ENCODE measurements around the gene SIGLEC10.

DNA sequence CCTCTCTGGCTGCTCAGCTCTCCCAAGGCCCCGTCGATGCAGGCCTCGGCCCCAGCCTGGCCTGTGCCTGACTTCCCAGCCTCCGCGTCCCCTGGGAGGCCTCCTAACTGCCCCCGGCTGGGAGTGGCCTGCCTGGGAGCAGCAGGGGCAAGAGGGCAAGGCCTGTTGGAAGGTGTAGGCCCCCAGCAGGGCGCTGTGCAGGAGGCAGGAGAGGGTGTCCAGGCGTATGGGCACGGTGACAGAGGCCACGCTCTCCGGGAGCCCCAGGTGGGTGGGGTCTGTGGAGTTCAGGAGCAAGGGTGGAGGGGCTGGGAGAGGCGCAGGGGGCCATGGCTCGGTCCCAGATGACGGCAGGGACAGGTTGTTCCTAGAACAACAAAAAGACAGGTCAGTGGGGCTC, 28.3 kb downstream of the SIGLEC10 start:
- TF ChIP-seq, protein P1, sequence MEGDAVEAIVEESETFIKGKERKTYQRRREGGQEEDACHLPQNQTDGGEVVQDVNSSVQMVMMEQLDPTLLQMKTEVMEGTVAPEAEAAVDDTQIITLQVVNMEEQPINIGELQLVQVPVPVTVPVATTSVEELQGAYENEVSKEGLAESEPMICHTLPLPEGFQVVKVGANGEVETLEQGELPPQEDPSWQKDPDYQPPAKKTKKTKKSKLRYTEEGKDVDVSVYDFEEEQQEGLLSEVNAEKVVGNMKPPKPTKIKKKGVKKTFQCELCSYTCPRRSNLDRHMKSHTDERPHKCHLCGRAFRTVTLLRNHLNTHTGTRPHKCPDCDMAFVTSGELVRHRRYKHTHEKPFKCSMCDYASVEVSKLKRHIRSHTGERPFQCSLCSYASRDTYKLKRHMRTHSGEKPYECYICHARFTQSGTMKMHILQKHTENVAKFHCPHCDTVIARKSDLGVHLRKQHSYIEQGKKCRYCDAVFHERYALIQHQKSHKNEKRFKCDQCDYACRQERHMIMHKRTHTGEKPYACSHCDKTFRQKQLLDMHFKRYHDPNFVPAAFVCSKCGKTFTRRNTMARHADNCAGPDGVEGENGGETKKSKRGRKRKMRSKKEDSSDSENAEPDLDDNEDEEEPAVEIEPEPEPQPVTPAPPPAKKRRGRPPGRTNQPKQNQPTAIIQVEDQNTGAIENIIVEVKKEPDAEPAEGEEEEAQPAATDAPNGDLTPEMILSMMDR (IDR thresholded peaks at IDR 0.05 in 8 of 11, conservative IDR thresholded peaks at IDR 0.05 in 3 of 11) = no peak
- TF ChIP-seq POLR2A (IDR thresholded peaks at IDR 0.05) (no peak), POLR2AphosphoS5 (IDR thresholded peaks at IDR 0.05) (no peak)
